ENCODE measurements around the gene CARMIL1. TPM values are rescaled to one million over a fixed set of nuclear protein-coding genes. Genes with fewer than 3 reads are reported as not detected.
"Not testable (repeated sequence)": the region's sequence is repeated elsewhere in the genome, so short reads cannot be mapped to it uniquely, and the experiment has no call there.

CARMIL1 gene
- total RNA-seq, 1 donor from 2014 or later, result 15.7 TPM

DNA sequence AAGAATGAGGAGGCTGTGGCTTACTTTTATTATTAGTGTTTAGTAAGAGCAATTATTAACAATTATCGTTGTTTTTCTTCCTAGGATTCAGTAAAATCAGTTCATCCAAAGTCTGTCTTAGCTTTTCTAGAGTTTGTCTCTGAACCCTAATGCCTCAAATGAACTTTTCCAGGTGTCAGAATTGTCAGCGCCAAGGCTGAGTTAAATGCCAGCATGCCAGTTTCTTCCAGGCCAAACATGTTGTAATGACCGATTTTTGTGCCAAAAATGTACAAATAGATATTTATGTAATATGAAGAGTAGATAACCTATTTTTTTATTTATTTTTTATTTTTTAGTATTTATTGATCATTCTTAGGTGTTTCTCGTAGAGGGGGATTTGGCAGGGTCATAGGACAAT is 306.1 kb downstream of the CARMIL1 start:
- H3K9me3 Mint-ChIP-seq, result no peaks in the 10 kb centered on the region
- no peaks in the 10 kb centered on the region for H3K4me1 Mint-ChIP-seq
- no peak for DNase-seq (ENCODE audit: low spot score in 2 of 2, unreplicated experiment in 2 of 2)
- H3K4me3 Mint-ChIP-seq, result no peak overlapping the region
- no peak overlapping the region for H3K27ac Mint-ChIP-seq
- H3K36me3 Mint-ChIP-seq, result peaks cover 5% of the 10 kb centered on the region
- H3K27me3 Mint-ChIP-seq (ENCODE audit: low read depth), result no peaks in the 10 kb centered on the region
- TF ChIP-seq, protein P1, sequence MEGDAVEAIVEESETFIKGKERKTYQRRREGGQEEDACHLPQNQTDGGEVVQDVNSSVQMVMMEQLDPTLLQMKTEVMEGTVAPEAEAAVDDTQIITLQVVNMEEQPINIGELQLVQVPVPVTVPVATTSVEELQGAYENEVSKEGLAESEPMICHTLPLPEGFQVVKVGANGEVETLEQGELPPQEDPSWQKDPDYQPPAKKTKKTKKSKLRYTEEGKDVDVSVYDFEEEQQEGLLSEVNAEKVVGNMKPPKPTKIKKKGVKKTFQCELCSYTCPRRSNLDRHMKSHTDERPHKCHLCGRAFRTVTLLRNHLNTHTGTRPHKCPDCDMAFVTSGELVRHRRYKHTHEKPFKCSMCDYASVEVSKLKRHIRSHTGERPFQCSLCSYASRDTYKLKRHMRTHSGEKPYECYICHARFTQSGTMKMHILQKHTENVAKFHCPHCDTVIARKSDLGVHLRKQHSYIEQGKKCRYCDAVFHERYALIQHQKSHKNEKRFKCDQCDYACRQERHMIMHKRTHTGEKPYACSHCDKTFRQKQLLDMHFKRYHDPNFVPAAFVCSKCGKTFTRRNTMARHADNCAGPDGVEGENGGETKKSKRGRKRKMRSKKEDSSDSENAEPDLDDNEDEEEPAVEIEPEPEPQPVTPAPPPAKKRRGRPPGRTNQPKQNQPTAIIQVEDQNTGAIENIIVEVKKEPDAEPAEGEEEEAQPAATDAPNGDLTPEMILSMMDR (IDR thresholded peaks at IDR 0.05; ENCODE audit: unreplicated experiment), result no peak

DNA sequence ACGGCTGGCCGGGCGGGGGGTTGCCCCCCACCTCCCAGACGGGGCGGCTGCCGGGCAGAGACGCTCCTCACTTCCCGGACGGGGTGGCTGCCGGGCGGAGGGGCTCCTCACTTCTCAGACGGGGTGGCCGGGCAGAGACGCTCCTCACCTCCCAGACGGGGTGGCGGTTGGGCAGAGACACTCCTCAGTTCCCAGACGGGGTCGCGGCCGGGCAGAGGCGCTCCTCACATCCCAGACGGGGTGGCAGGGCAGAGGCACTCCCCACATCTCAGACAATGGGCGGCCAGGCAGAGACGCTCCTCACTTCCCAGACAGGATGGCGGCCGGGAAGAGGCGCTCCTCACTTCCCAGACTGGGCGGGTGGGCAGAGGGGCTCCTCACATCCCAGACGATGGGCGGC is 306.9 kb downstream of the CARMIL1 start:
- DNase-seq (ENCODE audit: low spot score in 2 of 2, unreplicated experiment in 2 of 2); H3K4me1 Mint-ChIP-seq; H3K27ac Mint-ChIP-seq; H3K36me3 Mint-ChIP-seq; H3K27me3 Mint-ChIP-seq (ENCODE audit: low read depth); H3K4me3 Mint-ChIP-seq; H3K9me3 Mint-ChIP-seq: not testable (repeated sequence)

- Mint-ChIP-seq H3K4me3 (no peak overlapping the region), H3K9me3 (no peaks in the 10 kb centered on the region), H3K27me3 (ENCODE audit: low read depth) (no peaks in the 10 kb centered on the region), H3K4me1 (no peaks in the 10 kb centered on the region), H3K27ac (no peak overlapping the region), H3K36me3 (peaks cover 5% of the 10 kb centered on the region)
- DNase-seq (ENCODE audit: low spot score in 2 of 2, unreplicated experiment in 2 of 2), result no peak
- TF ChIP-seq, protein P1 (IDR thresholded peaks at IDR 0.05; ENCODE audit: unreplicated experiment), result no peak
These were observed 307.8 kb downstream of the CARMIL1 start for GRCh38 chr6:25586927-25587326.

DNA sequence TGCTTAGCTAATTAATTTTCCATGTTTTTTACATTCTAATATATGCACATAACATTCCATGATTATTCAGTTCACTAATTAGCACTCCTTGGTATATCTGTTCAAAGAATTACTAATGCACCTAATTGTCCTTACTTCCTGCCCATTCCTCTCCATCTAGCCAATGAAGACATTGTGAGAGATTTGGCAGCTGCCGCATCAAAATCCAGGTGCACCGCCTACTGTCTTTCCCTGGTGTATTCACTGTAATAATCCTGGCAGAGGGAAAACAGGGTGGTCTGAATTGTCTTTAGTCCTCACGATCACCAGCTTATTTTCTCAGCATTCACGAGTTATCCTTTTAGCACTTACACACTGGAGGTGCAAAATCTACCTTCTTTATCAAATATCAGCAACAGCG is 311.8 kb downstream of the CARMIL1 start:
- Mint-ChIP-seq H3K9me3 (no peaks in the 10 kb centered on the region), H3K4me1 (no peaks in the 10 kb centered on the region), H3K4me3 (no peak overlapping the region), H3K27ac (no peak overlapping the region), H3K36me3 (peaks cover 9% of the 10 kb centered on the region), H3K27me3 (ENCODE audit: low read depth) (no peaks in the 10 kb centered on the region)
- no peak for DNase-seq (ENCODE audit: low spot score in 2 of 2, unreplicated experiment in 2 of 2)
- TF ChIP-seq, protein P1 (IDR thresholded peaks at IDR 0.05; ENCODE audit: unreplicated experiment), result no peak

- Mint-ChIP-seq H3K27me3 (ENCODE audit: low read depth) (no peaks in the 10 kb centered on the region), H3K27ac (no peak overlapping the region), H3K36me3 (peaks cover 11% of the 10 kb centered on the region), H3K4me1 (peaks cover 39% of the 10 kb centered on the region), H3K4me3 (no peak overlapping the region), H3K9me3 (no peaks in the 10 kb centered on the region)
- no peak for DNase-seq (ENCODE audit: low spot score in 2 of 2, unreplicated experiment in 2 of 2)
- TF ChIP-seq, protein P1 (IDR thresholded peaks at IDR 0.05; ENCODE audit: unreplicated experiment), result no peak
These were observed 318.0 kb downstream of the CARMIL1 start for GRCh38 chr6:25596928-25597818.

DNA sequence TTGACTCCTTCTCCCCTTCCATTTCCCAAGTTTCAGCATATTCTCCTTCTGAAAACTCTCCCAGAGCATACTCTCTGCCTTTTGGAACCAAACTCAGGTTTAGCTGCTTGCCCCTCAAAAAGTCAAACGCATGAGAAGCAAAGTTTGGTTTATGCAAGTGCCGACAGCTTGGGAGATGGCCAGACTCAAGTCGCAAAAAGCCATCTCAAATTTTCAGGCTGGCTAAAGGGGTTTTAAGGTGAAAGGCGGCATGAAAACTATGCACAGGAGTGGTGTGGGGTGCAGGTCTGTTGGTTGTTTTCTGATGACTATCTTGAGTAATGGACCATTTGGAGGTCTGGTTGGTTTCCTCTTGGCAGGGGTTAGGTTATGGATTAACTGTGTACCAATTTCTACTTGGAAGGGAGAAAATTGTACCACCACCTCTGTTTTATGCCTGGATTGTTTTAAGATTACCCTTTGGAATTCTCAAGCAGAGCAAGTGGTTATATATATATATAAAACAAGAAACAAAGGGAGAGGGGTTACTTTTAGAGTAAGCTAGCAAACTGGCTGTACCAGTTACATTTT is 320.4 kb downstream of the CARMIL1 start:
- peaks cover 11% of the 10 kb centered on the region for H3K36me3 Mint-ChIP-seq
- no peaks in the 10 kb centered on the region for H3K9me3 Mint-ChIP-seq
- TF ChIP-seq, protein P1 (IDR thresholded peaks at IDR 0.05; ENCODE audit: unreplicated experiment), result no peak
- no peak for DNase-seq (ENCODE audit: low spot score in 2 of 2, unreplicated experiment in 2 of 2)
- peak overlapping the region; percentile 63 for H3K27ac Mint-ChIP-seq
- H3K4me3 Mint-ChIP-seq, result peak overlapping the region; percentile 10
- peaks cover 40% of the 10 kb centered on the region for H3K4me1 Mint-ChIP-seq
- H3K27me3 Mint-ChIP-seq (ENCODE audit: low read depth), result no peaks in the 10 kb centered on the region

Data from mesothelial cell of epicardium (in vitro differentiated cells).